MM.1S (cell line): ENCODE data around the gene STK38L.

ENCODE experiments used
- CTCF ChIP-seq: fragments of 300-600 bp; sonication (generic); IDR thresholded peaks from 2 replicates; pipeline ENCODE4 v1.5.1; 2016; ENCODE audit warnings: antibody characterized with exemption, low read length, mixed read lengths
- EZH2 ChIP-seq: fragments of 300-600 bp; sonication (generic); optimal IDR thresholded peaks from 2 replicates; pipeline ENCODE3; 2017; ENCODE audit warnings: low read depth, mild to moderate bottlenecking, antibody characterized with exemption, low read length, mixed read lengths

DNA sequence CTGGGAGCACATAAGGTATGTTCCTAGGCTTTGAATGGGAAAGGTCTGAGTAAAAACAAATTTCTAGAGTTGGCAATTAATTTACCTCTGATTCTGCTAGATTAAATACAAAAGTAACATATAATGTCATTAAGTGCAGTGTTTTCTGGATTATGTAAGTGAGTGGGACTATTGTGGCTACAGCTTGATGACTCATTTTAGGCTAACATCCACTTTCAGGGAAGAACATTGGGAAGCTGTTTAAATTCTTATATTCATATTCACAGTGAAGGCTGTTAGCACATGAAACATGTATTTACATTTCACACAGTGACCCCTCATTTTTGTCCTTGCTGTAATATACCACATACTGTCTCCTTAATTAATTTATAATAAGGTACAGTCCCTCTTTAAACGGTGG is 75.3 kb downstream of the STK38L start:
- TF ChIP-seq CTCF (no peak), EZH2 (no peak)
